Measurements from ENCODE around the gene BST1. TPM values are rescaled to one million over a fixed set of nuclear protein-coding genes. Genes with fewer than 3 reads are reported as not detected.
"Not testable (repeated sequence)": the region's sequence is repeated elsewhere in the genome, so short reads cannot be mapped to it uniquely, and the experiment has no call there.

BST1 gene
- total RNA-seq, 2 experiments from 2014 or later = 0.38 to 0.44 TPM

GRCh38 chr4:15736514-15737050 is 33.7 kb downstream of the BST1 start:
- ChIA-PET CTCF (interaction anchor here (1.0 kb wide), 1 partner anchor 69 kb away, joined by 4 read pairs; no protein-coding TSS in a partner anchor), POLR2A (no interaction called here)

GRCh38 chr4:15737255-15737654 is 34.4 kb downstream of the BST1 start:
- POLR2A ChIA-PET = no interaction called here

GRCh38 chr4:15738877-15739276 is 36.0 kb downstream of the BST1 start:
- CTCF ChIA-PET = interaction anchor here (0.9 to 1.0 kb wide), 2 partner anchors 17 to 41 kb away, joined by 3 to 7 read pairs; no protein-coding TSS in a partner anchor
- POLR2A ChIA-PET = interaction anchor here (0.6 to 1.0 kb wide), 4 partner anchors 18 to 57 kb away, joined by 3 to 6 read pairs (median 4); partner anchors contain the start of gene FAM200B

More at GRCh38 chr4:15737255-15737654, 34.4 kb downstream of the BST1 start:
- CTCF ChIA-PET = interaction anchor here (1.0 kb wide), 1 partner anchor 69 kb away, joined by 4 read pairs; no protein-coding TSS in a partner anchor

GRCh38 chr4:15740764-15741404 is 38.0 kb downstream of the BST1 start:
- ChIA-PET CTCF (interaction anchor here (1.1 kb wide), 1 partner anchor 16 kb away, joined by 4 read pairs; no protein-coding TSS in a partner anchor), POLR2A (no interaction called here)

- ChIA-PET POLR2A (no interaction called here), CTCF (interaction anchor here (1.1 kb wide), 1 partner anchor 15 kb away, joined by 4 read pairs; no protein-coding TSS in a partner anchor)
Observed at GRCh38 chr4:15742083-15742582, 39.3 kb downstream of the BST1 start.

- ChIA-PET POLR2A (no interaction called here), CTCF (interaction anchor here (0.7 kb wide), 1 partner anchor 13 kb away, joined by 3 read pairs; no protein-coding TSS in a partner anchor)
Observed at GRCh38 chr4:15742637-15743036, 39.8 kb downstream of the BST1 start.

- ChIA-PET CTCF (no interaction called here), POLR2A (no interaction called here)
Observed at GRCh38 chr4:15744016-15744545, 41.2 kb downstream of the BST1 start.

- ChIA-PET POLR2A (no interaction called here), CTCF (no interaction called here)
Observed at GRCh38 chr4:15746110-15746509, 43.2 kb downstream of the BST1 start.

- POLR2A ChIA-PET = no interaction called here
Observed at GRCh38 chr4:15749001-15749400, 46.1 kb downstream of the BST1 start.

GRCh38 chr4:15751153-15751552 is 48.3 kb downstream of the BST1 start:
- ChIA-PET POLR2A (no interaction called here), CTCF (interaction anchor here (1.2 kb wide), 1 partner anchor 219 kb away, joined by 3 read pairs; no protein-coding TSS in a partner anchor)

More at GRCh38 chr4:15749001-15749400, 46.1 kb downstream of the BST1 start:
- CTCF ChIA-PET = no interaction called here

GRCh38 chr4:15753081-15753480 is 50.2 kb downstream of the BST1 start:
- ChIA-PET POLR2A (no interaction called here), CTCF (no interaction called here)

GRCh38 chr4:15753786-15754185 is 50.9 kb downstream of the BST1 start:
- POLR2A ChIA-PET = no interaction called here
- CTCF ChIA-PET = interaction anchor here (0.5 to 1.3 kb wide), 2 partner anchors 23 to 26 kb away, joined by 3 to 4 read pairs; no protein-coding TSS in a partner anchor

- CTCF ChIA-PET = interaction anchor here (0.5 to 1.3 kb wide), 3 partner anchors 12 to 26 kb away, joined by 3 to 5 read pairs (median 4); no protein-coding TSS in a partner anchor
- POLR2A ChIA-PET = no interaction called here
Observed at GRCh38 chr4:15754323-15754722, 51.5 kb downstream of the BST1 start.

GRCh38 chr4:15755321-15756155 is 52.7 kb downstream of the BST1 start:
- CTCF ChIA-PET = interaction anchor here (0.7 to 3.1 kb wide), 7 partner anchors 11 to 50 kb away, joined by 3 to 12 read pairs (median 5); no protein-coding TSS in a partner anchor

GRCh38 chr4:15756361-15756861 is 53.5 kb downstream of the BST1 start:
- ChIA-PET CTCF (interaction anchor here (0.7 to 3.1 kb wide), 10 partner anchors 10 to 49 kb away, joined by 3 to 12 read pairs (median 5); no protein-coding TSS in a partner anchor), POLR2A (interaction anchor here (1.1 to 1.9 kb wide), 2 partner anchors 10 to 18 kb away, joined by 3 to 10 read pairs; no protein-coding TSS in a partner anchor)

More at GRCh38 chr4:15755321-15756155, 52.7 kb downstream of the BST1 start:
- POLR2A ChIA-PET = interaction anchor here (0.9 to 1.9 kb wide), 2 partner anchors 11 to 26 kb away, joined by 4 to 10 read pairs; no protein-coding TSS in a partner anchor

GRCh38 chr4:15757054-15757453 is 54.2 kb downstream of the BST1 start:
- CTCF ChIA-PET = interaction anchor here (1.0 to 3.1 kb wide), 7 partner anchors 9 to 49 kb away, joined by 3 to 12 read pairs (median 5); no protein-coding TSS in a partner anchor
- POLR2A ChIA-PET = interaction anchor here (0.9 to 1.9 kb wide), 3 partner anchors 9 to 76 kb away, joined by 3 to 10 read pairs (median 3); partner anchors contain the start of gene FAM200B

GRCh38 chr4:15758294-15758693 is 55.4 kb downstream of the BST1 start:
- POLR2A ChIA-PET = no interaction called here
- CTCF ChIA-PET = interaction anchor here (1.5 to 3.1 kb wide), 2 partner anchors 8 to 48 kb away, joined by 3 to 12 read pairs; no protein-coding TSS in a partner anchor

GRCh38 chr4:15762460-15762859 is 59.6 kb downstream of the BST1 start:
- POLR2A ChIA-PET = not testable (repeated sequence)

More at GRCh38 chr4:15762460-15762859, 59.6 kb downstream of the BST1 start:
- CTCF ChIA-PET = interaction anchor here (1.6 kb wide), 2 partner anchors 9 to 10 kb away, joined by 4 to 6 read pairs; no protein-coding TSS in a partner anchor

All from activated CD8-positive, alpha-beta memory T cell treated with anti-CD3 and anti-CD28 coated beads for 36 hours (primary cell).